Measurements from ENCODE around the gene MAFG.

MAFG gene

DNA sequence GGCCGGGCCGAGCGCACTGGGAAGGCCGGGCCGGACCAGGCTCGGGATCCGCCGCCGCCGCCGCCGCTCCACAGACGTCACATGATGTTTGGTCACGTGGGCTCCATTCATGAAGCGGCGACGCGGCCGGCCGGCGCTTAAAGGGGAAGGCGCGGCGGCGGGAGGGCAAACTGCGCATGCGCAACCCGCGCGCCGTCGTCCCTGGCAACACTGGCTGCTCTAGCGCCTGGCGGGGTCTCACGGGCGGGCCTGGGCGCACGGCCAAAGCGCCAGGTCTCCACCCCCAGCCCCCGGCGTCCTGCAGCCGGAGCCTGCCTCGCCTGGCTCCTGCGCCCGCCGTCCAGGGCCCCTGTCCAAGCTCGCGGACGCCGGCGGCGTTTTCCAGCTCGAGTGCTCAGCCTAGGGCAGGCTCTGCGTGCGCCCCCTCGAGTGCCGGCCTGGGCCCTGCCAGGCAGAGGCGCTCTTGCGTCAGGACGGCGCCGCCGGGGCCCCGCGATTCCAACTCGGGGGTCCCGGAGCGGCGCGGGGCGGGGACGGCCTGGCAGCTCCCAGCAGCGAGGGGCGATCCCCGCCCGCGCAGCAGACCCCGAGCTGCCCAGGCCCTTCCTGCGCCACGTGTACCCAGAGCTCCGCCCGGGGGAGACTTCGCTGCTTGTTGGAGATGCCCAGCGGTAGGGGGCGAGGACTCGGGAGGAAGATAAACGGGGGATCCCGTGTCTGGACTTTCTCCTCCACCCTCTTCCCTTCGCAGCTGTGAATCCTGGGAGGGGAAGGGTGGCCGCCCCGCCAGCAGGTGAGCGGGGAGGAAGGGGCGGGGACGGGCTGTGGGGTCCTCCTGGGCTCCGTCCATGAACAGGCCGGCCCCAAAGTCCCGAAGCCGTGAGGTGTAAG lies at the start of gene MAFG:
MAFG (minus strand) TSS at position 83 of the 891 bp plus-strand sequence. CDS start 4,550 bp downstream, outside the sequence.
- DNase-seq = peak; percentile 92

GRCh38 chr17:81976332-81977210 lies 49.0 kb upstream of the MAFG start:
- peak; percentile 71 for DNase-seq

DNA sequence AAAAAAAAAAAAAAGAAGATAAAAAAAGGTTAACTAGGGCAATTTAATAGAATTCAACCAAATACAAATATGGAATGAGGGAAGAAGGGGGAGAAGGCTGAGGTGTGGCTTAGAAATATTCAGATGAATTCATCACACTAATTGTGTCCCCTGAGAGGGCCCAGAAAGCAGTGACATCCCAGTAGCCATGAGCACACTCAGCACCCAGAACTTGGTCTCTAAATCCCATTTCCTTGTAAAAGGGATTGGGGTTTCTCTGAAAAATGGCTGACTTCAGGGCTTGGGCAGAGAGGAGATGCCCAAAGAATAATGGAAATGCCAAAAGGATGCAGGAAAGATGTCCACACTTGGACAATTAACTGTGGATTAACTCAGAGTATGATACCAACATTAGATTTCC lies 45.9 kb upstream of the MAFG start:
- no peak for DNase-seq

- no peak for DNase-seq
Observed at GRCh38 chr17:81968850-81969812, 41.6 kb upstream of the MAFG start.

GRCh38 chr17:81968396-81968745 lies 40.8 kb upstream of the MAFG start:
- no peak for DNase-seq

DNA sequence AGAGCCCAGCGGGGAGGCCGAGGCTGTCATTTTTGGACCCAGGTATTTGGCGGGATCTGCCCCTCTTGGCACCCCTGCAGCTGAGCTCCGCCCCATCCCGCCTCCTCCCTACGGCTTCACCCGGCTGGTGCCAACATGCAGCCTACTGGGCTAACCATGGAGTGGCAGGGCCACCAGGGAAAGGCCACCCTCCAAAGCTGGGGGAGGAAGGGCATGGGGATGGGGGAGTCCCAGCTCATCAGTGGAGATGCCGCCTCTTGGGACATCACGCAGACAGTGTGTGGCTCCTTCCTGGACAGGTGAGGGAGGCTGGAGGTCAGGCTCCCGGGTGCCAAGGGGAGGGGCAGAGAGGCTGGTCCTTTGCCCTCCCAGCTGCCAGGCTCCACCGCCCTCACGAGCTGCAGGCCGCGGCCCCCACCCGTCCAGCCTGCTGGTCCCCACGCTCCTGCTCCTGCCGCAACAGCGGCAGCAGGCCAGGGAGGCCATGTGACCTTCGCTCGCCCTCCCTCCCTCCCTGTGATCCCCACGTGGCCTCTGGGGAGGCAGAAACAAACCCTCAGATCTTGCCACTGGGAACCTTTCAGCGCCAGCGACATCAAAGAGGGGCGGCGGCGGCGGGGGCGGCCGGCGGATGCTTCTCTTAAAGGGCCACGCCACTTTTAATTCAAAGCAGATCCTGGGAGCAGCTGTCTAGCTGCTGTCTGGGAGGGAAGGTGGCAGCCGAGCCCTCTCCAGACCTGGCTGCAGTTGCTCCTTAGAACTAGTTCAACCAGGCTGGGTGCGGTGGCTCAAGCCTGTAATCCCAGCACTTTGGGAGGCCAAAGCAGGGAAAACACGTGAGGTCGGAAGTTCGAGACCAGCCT lies 40.2 kb upstream of the MAFG start:
- peak; percentile 93 for DNase-seq

- DNase-seq = no peak
Observed at GRCh38 chr17:81967244-81967532, 39.7 kb upstream of the MAFG start.

DNA sequence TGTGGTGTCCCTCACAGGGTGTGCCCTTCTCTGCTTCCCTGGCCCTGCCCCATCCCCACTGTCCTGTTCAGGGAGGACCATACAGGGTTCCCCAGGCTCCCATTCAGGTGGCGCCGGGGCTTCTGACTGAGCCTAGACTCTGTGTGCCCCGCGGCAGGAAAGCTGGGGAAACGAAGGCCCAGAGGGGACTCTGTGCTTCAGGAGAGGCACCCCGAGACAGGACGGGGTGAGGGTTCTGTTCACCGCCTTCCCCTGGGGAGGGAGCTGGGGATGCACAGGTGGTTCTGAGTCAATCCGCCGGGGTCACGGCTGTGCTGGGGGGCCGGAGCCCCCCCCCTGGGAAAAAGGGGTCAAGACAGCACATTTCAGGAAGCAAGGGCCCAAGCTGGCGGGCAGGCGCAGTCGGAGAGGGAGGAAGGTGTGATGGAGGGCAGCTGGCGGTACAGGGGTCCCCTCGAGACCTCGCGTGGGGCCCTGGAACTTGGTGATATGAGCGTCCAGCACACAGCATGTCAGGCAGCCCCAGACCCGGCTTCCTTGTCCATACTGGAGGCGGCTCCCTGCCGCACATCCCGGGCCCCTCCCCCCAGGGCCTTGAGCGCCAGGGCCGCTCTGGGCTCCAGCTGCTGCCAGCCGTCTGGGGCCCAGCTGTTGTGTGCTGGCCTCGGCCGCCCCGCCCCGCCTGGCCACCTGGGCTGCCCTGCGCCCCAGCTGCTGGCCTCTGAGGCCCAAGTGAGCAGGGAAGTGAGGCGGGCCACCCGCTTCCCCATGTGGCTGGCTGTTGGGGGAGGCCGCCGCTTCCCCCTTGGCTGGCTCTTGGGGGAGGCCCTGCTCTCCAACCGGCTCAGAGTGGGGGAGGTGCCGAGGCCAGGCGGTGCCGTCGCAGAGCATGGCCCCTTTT lies 39.1 kb upstream of the MAFG start:
- DNase-seq = no peak

DNA sequence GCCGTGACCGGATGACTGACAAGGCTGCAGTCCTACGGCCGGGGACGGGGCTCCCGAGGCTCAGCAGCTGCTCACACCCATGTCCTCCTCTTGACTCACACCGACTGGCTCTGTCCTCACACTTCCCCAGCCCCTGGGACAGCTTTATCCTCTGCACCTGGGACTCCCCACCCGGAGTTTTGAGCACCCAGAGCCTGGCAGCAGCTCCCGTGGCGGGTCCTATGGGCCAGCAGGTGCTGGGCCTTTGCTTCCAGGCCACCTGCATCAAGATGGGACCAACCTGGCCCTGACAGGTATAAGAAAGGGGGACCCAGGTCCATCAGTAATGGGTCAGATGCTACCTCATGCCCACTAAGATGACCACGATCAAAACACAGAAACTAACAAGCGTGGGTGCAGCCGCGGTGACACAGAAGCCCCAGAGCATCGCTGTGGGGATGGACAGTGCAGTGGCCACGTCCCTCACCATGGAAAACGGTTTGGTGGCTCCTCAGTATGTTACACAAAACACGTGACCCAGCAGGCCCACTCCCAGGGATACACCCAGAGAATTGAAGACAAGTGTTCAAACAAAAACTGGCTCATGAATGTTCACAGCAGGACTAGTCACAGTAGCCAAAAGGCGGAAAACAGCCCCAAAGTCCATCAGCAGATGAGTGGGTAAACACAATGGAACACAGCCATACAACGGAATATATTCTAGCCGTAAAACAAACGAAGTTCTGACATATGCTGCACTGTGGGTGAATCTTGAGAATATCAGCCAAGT lies 36.7 kb upstream of the MAFG start:
- DNase-seq = no peak

DNA sequence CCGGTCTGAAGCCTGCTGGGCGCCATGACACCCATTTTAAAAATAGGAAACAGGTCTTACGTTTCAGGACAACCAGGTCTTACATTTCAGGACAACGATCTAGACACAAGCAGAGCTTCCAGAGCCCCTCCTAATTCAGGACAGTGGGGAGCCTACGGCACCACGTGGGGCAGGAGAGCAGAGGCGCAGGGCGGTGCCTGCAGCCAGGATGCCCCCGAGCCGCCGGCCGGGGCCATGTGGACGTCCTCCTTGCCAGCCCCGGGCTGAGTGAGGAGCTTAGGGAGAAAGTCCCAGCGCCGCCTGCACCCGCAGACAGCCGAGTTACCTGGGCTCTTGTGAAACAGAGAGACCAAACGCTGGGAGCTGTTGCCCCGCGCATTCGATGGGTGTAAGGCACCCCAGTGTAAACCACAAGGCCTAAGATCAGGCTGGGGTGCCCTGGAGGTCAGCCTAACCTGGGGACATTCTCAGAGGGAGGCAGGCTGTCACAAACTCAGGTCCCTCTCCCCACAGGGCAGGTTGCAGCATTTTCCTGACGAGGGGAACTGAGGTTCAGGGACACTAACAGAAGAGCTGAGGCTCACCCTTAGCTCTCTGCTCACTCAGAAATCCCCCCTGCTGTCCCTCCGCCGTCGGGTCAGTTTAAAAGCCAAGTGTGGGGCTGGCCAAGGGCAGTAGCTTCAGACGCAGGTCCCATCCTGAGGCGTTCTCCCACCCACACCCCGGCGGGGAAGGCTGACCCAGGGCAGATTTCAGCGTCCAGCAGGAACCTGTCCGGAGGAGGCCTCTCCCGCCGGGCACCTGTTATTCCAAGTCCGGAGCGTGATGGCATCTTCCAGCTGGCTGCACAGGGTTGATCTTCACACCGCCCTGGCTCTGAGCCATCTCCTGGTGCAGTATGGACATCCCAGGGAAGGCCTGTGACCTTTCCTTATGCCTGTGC lies 35.2 kb upstream of the MAFG start:
- DNase-seq = no peak

DNA sequence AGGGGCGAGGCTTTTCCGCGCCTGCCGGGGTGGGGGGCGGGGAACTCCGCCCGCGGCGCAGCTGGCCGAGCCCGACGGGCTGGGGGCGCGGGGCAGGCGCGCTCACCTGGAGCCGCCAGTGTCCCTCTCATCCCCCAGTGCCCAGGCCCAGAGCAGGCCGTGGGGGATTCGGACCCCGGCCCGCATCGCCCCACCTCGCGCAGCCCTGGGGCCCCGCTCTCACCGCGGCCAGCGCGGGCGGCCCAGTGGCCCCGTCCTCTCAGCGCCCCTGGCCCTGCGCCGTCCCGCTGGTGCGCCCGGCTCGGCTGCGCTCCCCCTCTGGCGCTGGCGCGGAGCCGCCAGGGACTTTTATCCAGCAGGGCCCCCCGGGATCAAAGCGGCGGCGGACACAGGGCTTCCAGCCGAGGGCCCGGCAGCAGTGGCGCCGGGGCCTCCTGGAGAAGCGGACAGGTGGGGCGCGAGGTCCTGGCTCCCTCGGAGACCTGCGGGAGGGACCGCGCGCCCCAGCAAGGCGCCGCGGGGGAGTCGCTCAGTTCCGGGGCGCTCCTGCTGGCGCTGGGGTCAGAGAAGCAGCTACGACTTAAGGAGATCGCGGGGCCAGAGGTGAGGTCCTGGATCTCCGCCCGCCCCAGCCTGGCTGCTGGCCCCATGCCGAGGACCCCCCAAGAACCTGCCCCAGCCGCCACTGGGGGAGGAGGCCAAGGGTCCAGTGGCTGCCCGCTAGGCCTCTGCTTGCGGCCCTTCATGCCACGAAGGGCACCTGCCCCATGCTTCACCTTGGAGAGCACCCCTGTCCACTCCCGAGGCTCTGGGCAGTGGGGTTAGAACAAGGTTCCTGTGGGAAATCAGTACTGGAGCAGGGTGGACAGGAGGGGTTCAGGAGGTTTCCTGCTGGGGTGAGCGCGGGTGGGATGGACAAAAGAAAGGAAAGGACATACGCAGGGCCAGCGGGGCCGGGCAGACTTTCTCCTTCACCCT lies 34.3 kb upstream of the MAFG start:
- DNase-seq = no peak

DNA sequence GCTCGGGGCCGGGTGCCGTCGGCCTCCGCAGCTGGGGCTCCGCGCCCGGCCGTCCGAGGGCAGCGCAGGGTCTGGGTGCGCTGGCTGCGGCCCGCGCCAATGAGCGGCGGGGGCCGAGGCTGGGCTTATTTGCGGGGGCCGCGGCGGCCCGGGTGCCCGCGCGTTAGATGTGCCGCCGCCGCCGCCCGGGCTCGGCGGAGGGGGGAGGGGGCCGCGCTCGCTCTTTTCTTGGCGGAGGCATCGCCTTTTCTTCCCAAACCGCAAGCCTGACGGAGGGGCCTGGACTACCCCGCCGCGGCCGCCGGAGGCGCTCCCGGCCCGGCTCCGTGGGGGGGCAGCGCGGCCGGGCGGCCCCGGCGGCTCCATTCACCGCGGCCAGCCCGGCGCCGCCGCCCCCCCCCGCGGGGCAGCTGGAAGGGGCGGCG lies 33.6 kb upstream of the MAFG start, which contains the start of gene NOTUM:
NOTUM (minus strand) TSS at position 101 of the 425 bp plus-strand sequence. CDS start 278 bp downstream, outside the sequence.
- peak; percentile 27 for DNase-seq

- DNase-seq = peak; percentile 29
Observed at GRCh38 chr17:81960130-81960958, 32.8 kb upstream of the MAFG start.

- DNase-seq = peak; percentile 83
Observed at GRCh38 chr17:81959362-81960129, 32.0 kb upstream of the MAFG start.

GRCh38 chr17:81958633-81959342 lies 31.3 kb upstream of the MAFG start:
- DNase-seq = no peak
